GM18526 (cell line): Measurements from ENCODE around the gene RHO.

Experiments
- POLR2A ChIP-seq: IDR thresholded peaks from 3 replicates; pipeline ENCODE4 v1.6.1; 2011; ENCODE audit not compliant: insufficient read length; ENCODE audit errors: extremely low read depth

The RHO gene

DNA sequence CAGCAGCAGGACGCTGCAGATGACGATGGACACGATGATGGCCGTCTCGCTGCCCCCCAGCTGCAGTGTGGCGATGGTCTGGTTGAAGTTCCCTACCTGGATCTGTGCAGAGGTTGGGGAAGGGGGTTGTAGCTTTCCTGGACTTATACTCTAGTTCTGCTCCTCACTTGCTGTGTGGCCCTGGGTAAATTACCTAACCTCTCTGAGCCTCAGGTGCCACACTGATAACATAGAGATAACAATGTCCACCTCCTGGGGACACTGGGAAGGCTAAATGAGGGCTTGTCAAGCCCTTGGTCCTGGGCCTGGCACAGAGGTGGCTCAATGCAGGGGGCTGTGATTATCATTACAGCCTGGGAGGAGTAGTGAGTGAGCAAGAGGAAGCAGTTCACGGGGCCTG lies 41.4 kb downstream of the RHO start:
- TF ChIP-seq POLR2A = no peak

DNA sequence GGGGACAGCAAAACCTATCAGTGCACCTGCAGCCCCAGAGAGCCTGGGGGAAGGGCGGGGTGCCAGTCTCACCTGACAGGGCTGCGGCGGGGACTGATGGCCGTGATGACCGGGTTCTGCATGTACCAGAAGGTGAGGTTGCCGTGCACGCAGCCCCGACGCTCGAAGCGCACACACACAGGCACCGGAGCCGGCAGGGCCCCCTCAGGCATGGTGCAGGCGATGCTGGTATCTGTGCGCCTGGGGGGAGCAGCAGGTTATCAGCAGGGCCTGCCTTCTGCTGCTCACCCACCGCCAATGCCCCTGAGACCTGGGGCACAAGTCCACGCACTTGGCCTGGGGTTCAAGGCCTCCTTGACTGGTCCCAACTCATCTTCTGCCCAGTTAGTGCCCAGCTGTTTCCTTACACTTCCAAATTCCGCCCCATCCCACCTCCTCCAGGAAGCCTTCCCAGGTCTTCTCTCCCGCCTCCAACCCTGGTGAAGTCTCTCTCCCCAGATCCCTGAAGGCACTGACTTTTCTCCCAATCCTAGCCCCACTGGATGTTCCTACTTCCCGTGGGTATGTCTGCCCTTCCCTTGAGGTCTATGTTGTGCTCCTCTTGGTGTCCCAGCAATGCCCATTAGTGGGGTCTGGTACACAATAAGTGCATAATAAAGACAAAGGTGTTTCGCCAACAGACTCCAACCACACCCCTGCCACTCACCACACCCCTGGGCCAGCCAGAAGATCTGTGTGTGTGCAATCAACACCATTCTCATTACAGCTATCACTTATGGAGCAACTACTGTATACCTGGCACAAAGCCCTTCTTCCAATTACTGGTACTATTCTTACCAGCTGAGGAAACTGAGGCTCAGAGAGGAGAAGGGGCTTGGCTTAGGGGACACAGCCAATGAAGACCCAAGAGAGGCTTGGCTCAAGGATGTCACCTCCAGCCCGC lies 43.4 kb downstream of the RHO start:
- TF ChIP-seq POLR2A = no peak

DNA sequence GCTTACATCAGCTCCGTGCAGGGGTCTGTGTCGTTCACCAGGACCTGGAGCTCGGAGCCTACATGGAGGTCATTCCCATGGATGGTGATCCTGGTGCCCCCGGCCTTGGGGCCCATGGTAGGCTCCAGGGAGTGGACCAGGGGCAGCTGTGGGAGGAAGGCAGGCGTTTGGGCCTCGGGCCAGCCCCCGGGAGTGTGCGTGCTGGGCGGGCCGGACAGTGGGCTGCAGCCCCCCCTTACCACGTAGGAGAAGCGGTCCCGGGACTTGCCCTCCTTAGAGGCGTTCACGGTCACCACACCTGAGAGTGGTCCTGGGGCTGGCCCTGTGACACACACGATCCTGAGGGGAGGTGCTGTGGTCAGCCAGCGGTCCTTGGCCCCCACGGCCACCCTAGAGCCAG lies 44.2 kb downstream of the RHO start:
- no peak for TF ChIP-seq POLR2A

DNA sequence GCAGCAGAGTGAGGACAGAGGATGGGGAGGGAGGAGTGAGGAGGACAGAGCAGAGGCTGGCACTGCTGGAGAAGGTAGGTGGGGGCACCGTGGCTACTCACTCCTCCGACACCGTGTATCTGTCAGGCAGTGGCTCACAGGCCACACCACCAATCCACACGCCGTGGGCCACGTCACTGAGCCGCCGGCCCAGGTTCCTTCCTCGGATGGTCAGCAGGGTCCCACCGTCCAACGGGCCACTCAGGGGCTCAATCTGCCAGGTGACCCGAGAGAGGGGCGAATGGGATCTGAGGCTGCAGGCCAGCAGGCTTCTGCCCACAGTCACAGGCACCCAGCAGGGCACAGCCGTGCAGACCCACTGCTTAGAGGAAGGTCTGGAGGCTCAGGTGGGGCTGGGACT lies 45.1 kb downstream of the RHO start:
- no peak for TF ChIP-seq POLR2A

DNA sequence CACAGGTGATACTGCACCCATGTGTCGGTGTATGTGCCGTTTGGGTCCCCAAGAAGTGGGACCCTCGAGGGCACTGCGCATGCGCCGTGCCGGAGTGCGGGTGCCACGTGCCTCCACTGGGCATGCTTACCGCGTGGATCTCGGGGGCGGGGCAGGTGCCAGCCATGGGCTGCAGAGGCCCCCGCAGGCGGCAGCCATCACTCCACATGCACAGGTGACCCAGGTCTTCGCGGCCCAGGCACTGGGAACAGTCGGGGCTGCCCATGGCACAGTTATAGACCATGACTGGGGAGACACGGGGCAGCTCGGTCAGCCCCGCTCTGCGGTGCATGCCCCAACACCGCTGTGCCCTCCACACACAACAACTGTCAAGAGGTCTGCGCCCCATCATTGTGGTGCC lies 45.8 kb downstream of the RHO start:
- TF ChIP-seq POLR2A = no peak

DNA sequence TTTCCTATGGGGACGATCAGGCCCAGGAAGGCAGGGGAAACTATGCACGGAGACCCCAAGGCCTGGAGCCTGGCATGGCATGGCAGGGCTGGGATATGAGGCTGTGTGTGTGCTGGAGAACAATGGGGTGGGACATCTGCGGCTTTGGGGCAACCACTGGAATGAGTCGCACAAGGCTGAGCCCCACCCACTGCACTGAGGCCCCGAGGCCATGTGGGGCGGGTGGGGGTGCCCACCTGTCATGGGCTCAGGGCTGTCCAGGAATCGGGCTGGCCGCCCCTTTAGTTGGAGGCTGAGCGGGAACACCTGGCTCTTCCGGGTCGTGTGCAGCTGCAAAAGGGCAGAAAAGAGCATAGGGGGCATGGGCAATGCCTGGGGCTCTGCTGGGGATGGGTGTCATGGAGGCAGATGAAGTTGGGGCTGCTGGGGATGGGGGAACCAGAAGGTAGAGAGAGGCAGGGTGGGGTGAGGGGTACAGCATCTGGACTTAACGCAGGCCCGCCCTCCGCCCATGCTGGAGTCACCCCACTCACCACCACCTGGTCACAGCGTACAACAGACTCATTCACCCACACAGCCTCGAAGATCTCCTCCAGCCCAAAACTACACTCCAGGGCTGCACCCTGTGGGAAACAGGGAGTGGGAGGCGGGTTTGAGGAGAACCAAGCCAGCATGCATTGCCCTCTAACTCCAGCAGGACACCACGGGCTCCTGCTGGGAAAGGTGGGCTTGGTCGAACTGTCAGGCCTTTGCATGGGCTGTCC lies 47.0 kb downstream of the RHO start:
- no peak for TF ChIP-seq POLR2A

DNA sequence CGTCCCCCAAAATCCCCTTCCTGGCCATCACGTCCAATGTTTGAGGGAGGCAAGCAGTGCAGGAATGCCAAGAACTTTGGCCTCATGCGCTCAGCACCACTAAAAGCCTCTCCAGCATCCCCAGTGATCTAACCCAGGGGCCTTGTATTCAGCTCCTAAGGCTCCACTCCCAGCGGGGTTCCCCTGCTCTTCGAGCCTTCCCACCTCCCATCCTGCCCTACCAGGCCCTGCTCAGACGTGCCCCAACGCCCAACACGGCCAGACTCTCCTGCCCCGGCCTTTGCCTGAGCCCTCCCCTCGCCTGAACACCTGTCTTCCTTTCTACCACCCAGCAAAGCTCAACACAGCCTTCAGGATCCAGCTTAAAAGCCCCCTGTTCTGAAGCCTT lies 47.6 kb downstream of the RHO start:
- no peak for TF ChIP-seq POLR2A

DNA sequence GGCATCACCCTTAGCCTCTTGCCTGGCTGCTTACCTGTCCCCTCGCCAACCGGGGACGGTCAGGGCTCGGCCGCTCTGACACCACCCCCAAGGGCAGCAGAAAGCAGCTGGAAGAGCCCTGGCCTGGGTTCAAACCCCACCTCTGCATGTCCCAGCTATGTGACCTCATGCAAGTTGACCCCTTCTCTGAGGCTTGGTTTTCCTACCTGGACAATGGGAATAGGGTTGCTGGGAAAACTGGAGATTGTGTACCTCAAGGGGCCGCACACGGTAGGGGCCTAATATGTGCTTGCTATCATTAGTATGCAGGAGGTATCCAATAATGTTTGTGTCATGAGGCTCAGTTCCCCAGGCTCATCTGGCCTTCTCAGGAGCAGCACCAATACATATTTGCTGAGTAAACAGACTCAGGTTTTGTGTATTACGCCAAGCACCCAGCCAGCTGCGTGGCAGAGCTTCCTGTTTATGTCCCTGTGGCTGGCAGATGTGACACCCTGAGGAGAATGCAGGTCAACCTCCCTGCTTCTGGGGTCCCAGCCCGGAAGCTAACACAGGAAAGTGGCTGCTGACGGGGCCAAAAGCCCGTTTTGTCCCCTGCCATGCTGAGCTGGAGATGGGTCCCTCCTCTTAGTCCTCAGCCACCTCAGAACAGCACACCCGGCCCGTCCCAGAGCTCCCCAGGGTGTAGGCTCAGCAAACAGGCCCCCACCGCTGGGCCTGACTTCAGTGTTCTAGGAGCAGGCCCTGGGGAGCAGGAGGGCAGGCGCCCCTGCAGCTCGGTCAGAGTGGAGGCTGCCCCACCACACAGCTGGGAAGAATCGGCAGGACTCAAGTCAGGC lies 48.3 kb downstream of the RHO start:
- TF ChIP-seq POLR2A = no peak

DNA sequence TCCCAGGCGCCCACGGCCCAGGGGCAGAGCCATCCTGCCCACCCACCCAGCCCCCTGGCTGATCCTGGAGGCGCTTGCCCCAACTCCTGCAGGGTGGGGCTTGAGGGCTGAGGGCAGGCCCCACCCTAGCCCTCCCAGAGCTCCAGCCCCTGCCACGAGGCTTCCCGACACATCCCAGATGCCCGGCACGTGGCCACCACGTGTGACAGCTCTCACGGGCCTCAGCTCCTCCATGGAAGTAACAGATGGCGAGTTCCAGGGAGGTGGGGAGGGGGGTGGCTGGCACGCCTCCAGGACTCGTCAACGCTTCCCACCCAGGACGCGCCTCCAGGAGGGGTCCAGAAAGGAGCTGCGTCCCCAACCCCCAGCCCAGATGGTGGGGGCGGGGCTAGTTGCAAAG lies 48.9 kb downstream of the RHO start:
- no peak for TF ChIP-seq POLR2A

DNA sequence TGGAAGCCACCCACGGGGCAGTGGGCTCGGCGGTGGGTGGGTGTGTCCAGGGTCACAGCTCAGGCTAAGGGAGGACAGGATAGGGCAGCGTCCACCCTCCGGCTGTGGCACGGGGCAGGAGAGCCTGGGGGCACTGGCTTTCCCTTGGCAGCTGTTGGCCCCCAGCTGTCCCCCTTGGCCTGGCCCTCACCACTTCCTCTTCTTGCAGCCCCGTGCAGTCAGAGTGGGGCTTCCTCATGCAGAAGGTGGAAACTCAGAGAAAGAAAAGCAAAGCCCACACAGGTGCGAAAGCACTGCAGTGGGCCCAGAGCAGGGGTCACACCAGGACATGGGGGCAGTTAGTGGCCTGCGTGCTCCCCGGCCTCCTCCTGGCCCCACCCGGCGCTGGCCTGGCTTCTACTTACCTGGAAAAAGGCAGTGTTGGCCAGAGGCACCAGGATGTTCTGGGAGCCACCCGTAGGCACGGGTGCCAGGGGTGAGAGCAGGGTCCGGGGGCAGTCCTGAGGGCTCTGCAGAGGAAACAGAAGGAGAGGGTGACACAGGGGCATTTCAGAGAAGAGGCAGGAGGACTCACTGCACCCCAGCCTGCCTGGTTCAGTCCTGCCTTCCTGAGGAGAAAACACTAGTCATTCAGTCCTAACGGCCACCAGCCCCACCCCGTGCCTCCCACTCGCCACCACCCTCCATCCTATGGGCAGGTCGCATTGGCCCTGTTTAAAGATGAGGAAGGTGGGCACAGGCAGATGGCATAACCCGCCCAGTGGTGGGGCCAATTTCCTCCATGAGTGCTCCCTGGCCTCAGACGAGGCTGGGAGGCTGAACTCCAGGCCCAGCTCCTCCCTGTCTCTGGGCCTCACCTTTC lies 49.7 kb downstream of the RHO start:
- TF ChIP-seq POLR2A = no peak

DNA sequence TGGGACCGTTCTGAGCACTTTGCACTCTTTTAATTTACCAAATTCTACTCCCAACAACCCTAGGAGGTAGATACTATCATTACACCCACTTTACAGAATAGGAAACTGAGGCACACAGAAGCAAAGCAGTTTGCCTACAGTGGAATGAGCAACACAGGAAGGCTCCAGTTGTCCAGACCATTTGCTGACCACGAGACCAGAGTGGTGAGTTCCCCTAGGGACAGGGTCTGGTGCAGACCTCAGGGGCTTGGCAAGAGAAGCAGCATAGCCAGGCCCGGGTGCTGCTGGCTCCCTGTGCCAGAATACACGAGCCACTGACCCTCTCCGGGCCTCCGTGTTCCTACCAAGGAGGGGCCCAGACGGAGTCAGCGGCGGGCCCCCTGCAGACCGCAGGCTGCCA lies 51.6 kb downstream of the RHO start:
- no peak for TF ChIP-seq POLR2A

DNA sequence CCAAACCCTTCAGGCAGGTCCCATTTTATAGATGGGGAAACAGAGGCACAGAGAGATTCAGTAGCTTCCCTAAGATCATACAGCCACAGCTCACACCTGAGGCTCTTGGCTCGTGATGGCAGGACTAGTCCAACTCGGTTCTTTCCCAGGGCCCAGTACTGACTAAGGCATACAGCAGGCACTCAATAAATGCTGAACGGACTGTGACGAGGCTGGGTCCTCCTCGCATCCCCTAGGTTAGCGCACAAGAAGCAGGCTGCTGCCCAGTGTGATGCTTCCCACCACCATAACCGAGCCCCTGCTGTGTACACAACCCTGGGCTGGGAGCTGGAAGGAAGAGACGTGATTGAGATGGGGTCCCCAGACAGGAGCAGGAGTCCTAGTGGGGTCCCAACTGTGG lies 53.2 kb downstream of the RHO start:
- no peak for TF ChIP-seq POLR2A

DNA sequence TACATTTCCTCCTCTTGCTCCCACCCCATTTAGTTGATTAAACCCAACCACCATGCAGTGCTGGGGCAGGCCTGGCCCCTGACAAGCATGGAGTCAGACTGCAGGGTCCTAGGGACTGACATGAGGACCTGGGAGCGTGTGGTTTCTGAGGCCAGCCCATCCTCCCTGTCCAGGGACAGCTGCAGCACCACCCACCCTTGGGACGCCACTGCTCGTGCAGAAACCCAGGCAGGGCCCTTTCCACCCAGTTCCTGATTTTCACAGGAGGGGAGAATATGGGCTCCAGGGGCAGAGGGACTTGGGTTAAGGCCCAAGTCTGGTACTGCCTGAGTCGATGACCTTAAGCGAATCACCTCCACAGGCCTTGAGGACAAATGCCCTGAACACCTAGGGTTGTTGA lies 54.4 kb downstream of the RHO start:
- TF ChIP-seq POLR2A = no peak

DNA sequence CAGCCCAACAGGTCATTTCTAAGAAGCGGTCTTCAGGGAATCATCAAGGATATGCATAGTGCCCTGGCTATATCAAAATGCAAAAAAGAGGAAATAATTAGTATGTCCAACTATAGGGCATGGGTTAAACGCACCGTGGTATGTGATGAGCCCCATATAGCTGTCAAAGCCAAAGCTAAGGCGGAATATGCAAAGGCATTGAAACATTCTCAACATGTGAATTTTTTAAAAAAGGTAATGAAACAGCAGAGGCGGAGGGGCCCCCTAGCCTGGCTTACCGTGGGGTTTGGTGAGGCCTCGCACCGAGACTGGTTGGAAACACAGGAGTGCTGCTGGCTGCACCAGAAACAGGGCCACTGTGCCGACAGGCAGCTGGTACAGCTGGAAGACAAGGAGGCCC lies 54.9 kb downstream of the RHO start:
- TF ChIP-seq POLR2A = no peak

DNA sequence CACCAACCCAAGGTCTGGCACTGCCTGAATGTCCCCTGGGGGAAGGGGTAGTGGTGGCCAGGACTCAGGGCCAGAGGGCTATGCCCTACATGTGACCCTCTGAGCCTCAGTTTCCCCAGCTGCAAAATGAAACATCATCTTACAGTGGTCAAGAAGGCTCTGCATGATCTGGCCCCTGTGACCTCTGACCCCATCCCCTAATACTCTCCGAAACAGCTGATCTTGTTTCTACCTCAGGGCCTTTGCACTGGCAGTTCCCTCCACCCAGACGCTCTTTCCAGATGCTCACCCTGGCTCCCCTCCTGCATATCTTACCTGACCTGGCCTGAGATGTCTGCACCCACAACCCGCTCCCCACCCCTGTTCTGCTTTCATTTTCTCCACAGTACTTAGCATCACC lies 56.2 kb downstream of the RHO start:
- no peak for TF ChIP-seq POLR2A
